K562 (cell line): ENCODE results near the gene MRPL9. TPM values are rescaled to one million over a fixed set of nuclear protein-coding genes. Genes with fewer than 3 reads are reported as not detected.

ENCODE experiments used
- ATAC-seq: fragments of 200-7000 bp; cut with Tn5 transposase; 3 replicates; pipeline ENCODE4 v1.9.1; 2020; ENCODE audit warnings: moderate library complexity
- BruUV-seq: library from RNA; stranded (reverse); fragments of 400-500 nt; replicated peaks from 2 replicates; lab custom pipeline; 2021; lab: Mats Ljungman, UMichigan
- CTCF ChIA-PET: fragments of 300-600 bp; formaldehyde crosslinking; extraction: SDS; loops from one replicate; lab custom pipeline; 2021; ENCODE audit warnings: low intra/inter-chr PET ratio; lab: Yijun Ruan, JAX
- POLR2A ChIA-PET: fragments of 300-600, 350-650 bp; sonication (Branson Sonifier 250); formaldehyde crosslinking; extraction: SDS; loops from one replicate; lab custom pipeline; 2021; ENCODE audit warnings: antibody characterized with exemption, inconsistent platforms; lab: Yijun Ruan, JAX
- DNase-seq, 4 experiments: peaks; one replicate each; pipeline versions ENCODE4 v3.0.0 to v3.0.0-alpha.2; 2011 to 2018; ENCODE audit warnings: low spot score in 3 of 4, mixed read lengths in 3 of 4; ENCODE audit errors: extremely low read depth in 1 of 4
- FAIRE-seq: peaks from 2 replicates; lab custom pipeline; 2011; peaks lifted over from hg19 to GRCh38; lab: Jason Lieb, UNC
- H2AFZ ChIP-seq: 2 replicates; pipeline ENCODE4 v1.6.0; 2011; ENCODE audit warnings: low read depth, low read length, control low read depth, inconsistent platforms
- H3K27ac ChIP-seq: fragments of 200-600 bp; 3 replicates; pipeline ENCODE4 v1.8.0; 2011; ENCODE audit warnings: low read depth, mild to moderate bottlenecking, control low read depth, inconsistent platforms, low read length, moderate library complexity, mixed read lengths; ENCODE audit errors: extremely low read depth
- H3K27me3 ChIP-seq, 2 experiments: fragments of 300-600 bp in 1 of 2; 2 replicates in 1 of 2; 3 replicates in 1 of 2; pipeline versions ENCODE4 v1.6.0 to v1.8.0; 2011; ENCODE audit warnings: inconsistent platforms in 2 of 2, low read length in 2 of 2, mild to moderate bottlenecking in 1 of 2, mixed read lengths in 1 of 2, moderate library complexity in 1 of 2; ENCODE audit not compliant: control insufficient read depth in 2 of 2, insufficient read depth in 2 of 2
- H3K36me3 ChIP-seq: fragments of 300-600 bp; 3 replicates; pipeline ENCODE4 v1.8.0; 2011; ENCODE audit warnings: mild to moderate bottlenecking, low read length, inconsistent platforms; ENCODE audit not compliant: control insufficient read depth, insufficient read depth
- H3K4me1 ChIP-seq, 2 experiments: fragments of 200-600 bp in 1 of 2; replicated peaks in 1 of 2; 2 replicates in 1 of 2; 3 replicates in 1 of 2; pipeline versions ENCODE4 v1.5.1 to v1.8.0; 2011; ENCODE audit warnings: inconsistent platforms in 2 of 2, low read length in 2 of 2, mild to moderate bottlenecking in 1 of 2, mixed read lengths in 1 of 2, moderate library complexity in 1 of 2; ENCODE audit not compliant: control insufficient read depth in 2 of 2, insufficient read depth in 2 of 2
- H3K4me2 ChIP-seq: 2 replicates; pipeline ENCODE4 v1.6.1; 2011; ENCODE audit warnings: low read length, control low read depth, inconsistent platforms, mixed read lengths; ENCODE audit not compliant: insufficient read depth
- H3K4me3 ChIP-seq: fragments of 200-600 bp; sonication (generic), shearing (Covaris generic); 2 replicates; pipeline ENCODE4 v1.5.1; 2016; ENCODE audit warnings: control low read depth, inconsistent platforms
- H3K79me2 ChIP-seq: fragments of 200-600 bp; 3 replicates; pipeline ENCODE4 v1.8.0; 2011; ENCODE audit warnings: low read length, inconsistent platforms; ENCODE audit not compliant: control insufficient read depth, insufficient read depth
- H3K9ac ChIP-seq, 2 experiments: 2 replicates each; pipeline versions ENCODE4 v1.6.0 to v1.6.1; 2011; ENCODE audit warnings: low read depth in 2 of 2, low read length in 2 of 2, control low read depth in 1 of 2, inconsistent platforms in 1 of 2, mild to moderate bottlenecking in 1 of 2, mixed read lengths in 1 of 2; ENCODE audit not compliant: insufficient read depth in 1 of 2
- H3K9me1 ChIP-seq: one replicate; pipeline ENCODE4 v1.6.0; 2011; ENCODE audit warnings: inconsistent platforms, mild to moderate bottlenecking, low read length, moderate library complexity; ENCODE audit not compliant: control insufficient read depth, insufficient read depth
- H3K9me3 ChIP-seq: replicated peaks from 2 replicates; pipeline ENCODE4 v1.5.1; 2011; ENCODE audit warnings: low read depth, low read length, inconsistent platforms; ENCODE audit not compliant: control insufficient read depth, insufficient read depth
- H4K20me1 ChIP-seq: replicated peaks from 2 replicates; pipeline ENCODE4 v1.6.1; 2011; ENCODE audit warnings: low read length, inconsistent platforms, mixed read lengths; ENCODE audit not compliant: control insufficient read depth, insufficient read depth
- SIX5 ChIP-seq, 2 experiments: IDR thresholded peaks; 2 replicates each; pipeline ENCODE4 v1.6.1; 2011; ENCODE audit warnings: low read length in 2 of 2, borderline replicate concordance in 1 of 2, low read depth in 1 of 2, mild to moderate bottlenecking in 1 of 2, moderate library complexity in 1 of 2; ENCODE audit not compliant: insufficient read depth in 1 of 2
- TEAD2 ChIP-seq: fragments of 450-650 bp; IDR thresholded peaks from 2 replicates; pipeline ENCODE4 v1.6.1; 2016; ENCODE audit warnings: missing genetic modification characterization, control low read depth, missing compliant biosample characterization
- WGBS: fragments of 100-300 bp; shearing (Covaris generic); methylation state at CpG from one replicate; pipeline ENCODE4 v1.1.6; 2016; ENCODE audit warnings: low coverage, mixed read lengths; ENCODE audit not compliant: insufficient coverage; ENCODE audit errors: missing lambda C conversion rate; 5-methylcytosine and 5-hydroxymethylcytosine counted together
- in situ Hi-C: fragments of 300-500 bp; cut with MboI; formaldehyde crosslinking; loops from 4 replicates; pipeline ENCODE4 v1.15.0; 2018; ENCODE audit warnings: inconsistent platforms, mixed read lengths
- intact Hi-C: fragments of 100-400 bp; cut with micrococcal nuclease; formaldehyde crosslinking; loops from 2 replicates; pipeline ENCODE4 v1.14.2; 2022
- polyA plus RNA-seq, 8 experiments: library from polyadenylated mRNA; depleted of rRNA in 4 of 8; stranded (reverse) in 5 of 8; unstranded in 3 of 8; fragments of >200 nt; fragmentation: Nextera tagmentation in 2 of 8; fragmentation: Illumina TruSeq in 1 of 8; extraction: Ambion mirVana in 2 of 8; extraction: Trizol in 1 of 8; gene quantifications; 2 replicates each; pipeline versions ENCODE4 v1.2.1 to v1.2.3, GENCODE V29; 2011 to 2014; ENCODE audit warnings: inconsistent platforms in 1 of 8, missing spikeins in 1 of 8
- total RNA-seq, 7 experiments: library from RNA; depleted of rRNA in 6 of 7; stranded (reverse); fragments of >200 nt in 6 of 7; fragmentation: Illumina TruSeq in 2 of 7; extraction: Trizol in 2 of 7; gene quantifications; 2 replicates each; pipeline versions ENCODE4 v1.2.1 to v1.2.3, GENCODE V29; 2011 to 2021; ENCODE audit warnings: low replicate concordance in 1 of 7
- TF ChIP-seq, protein P1 (sequence below), 2 experiments: fragments of 450-650 bp in 1 of 2; sonication (generic) in 1 of 2; formaldehyde crosslinking in 1 of 2; IDR thresholded peaks; 2 replicates each; pipeline versions ENCODE4 v1.7.1 to v1.9.0; 2016 to 2022; ENCODE audit warnings: inconsistent platforms in 1 of 2, mild to moderate bottlenecking in 1 of 2, missing genetic modification reagents in 1 of 2

The MRPL9 gene
- total and polyA plus RNA-seq, 9 of the 15 experiments (the other 6 are each of a cell fraction or from before 2014, with no cell fraction given) = 38.0 to 162 (median 111) TPM

DNA sequence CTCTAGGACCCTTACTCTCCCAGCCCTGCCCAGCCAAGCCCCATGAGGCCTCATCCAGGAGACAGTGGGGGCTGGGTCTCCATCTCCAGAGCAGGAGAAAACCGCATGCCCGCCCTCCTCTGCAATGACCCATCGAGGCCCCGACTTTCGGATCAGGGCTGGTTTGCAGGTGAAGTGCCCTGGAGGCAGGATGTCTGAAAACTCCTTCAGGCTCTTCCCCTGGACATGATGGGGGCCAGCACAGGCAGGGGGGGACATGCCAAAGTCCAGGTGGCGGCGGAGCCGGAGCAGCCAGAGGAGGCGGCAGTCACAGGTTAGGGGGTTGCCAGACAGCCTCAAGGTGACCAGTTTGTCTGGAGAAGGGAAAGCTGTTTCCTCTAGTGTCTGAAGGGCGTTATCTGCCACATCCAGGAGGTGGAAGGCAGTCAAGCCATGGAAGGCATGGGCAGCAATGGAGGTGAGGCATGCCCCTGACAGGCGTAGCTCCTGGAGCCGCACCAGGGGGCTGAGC is 38.1 kb upstream of the MRPL9 start:
- CTCF ChIA-PET = no interaction called here
- TF ChIP-seq, protein P1, sequence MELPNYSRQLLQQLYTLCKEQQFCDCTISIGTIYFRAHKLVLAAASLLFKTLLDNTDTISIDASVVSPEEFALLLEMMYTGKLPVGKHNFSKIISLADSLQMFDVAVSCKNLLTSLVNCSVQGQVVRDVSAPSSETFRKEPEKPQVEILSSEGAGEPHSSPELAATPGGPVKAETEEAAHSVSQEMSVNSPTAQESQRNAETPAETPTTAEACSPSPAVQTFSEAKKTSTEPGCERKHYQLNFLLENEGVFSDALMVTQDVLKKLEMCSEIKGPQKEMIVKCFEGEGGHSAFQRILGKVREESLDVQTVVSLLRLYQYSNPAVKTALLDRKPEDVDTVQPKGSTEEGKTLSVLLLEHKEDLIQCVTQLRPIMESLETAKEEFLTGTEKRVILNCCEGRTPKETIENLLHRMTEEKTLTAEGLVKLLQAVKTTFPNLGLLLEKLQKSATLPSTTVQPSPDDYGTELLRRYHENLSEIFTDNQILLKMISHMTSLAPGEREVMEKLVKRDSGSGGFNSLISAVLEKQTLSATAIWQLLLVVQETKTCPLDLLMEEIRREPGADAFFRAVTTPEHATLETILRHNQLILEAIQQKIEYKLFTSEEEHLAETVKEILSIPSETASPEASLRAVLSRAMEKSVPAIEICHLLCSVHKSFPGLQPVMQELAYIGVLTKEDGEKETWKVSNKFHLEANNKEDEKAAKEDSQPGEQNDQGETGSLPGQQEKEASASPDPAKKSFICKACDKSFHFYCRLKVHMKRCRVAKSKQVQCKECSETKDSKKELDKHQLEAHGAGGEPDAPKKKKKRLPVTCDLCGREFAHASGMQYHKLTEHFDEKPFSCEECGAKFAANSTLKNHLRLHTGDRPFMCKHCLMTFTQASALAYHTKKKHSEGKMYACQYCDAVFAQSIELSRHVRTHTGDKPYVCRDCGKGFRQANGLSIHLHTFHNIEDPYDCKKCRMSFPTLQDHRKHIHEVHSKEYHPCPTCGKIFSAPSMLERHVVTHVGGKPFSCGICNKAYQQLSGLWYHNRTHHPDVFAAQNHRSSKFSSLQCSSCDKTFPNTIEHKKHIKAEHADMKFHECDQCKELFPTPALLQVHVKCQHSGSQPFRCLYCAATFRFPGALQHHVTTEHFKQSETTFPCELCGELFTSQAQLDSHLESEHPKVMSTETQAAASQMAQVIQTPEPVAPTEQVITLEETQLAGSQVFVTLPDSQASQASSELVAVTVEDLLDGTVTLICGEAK (IDR thresholded peaks at IDR 0.05) = no peak
- TF ChIP-seq, protein P1 (CRISPR knock-in tag; IDR thresholded peaks at IDR 0.05) = no peak
- TF ChIP-seq TEAD2 (no peak), SIX5 (IDR thresholded peaks at IDR 0.05; ENCODE audit: borderline replicate concordance in 1 of 2, insufficient read depth in 1 of 2, low read depth in 1 of 2, low read length in 2 of 2) (no peak)

More for the DNA sequence above, 38.1 kb upstream of the MRPL9 start:
- Histone ChIP-seq H3K36me3 (no peaks in the 10 kb centered on the region), H3K9me1 (no peaks in the 10 kb centered on the region), H3K27me3 (peaks cover 49 to 80% of the 10 kb centered on the region in 2 experiments), H3K4me3 (no peak overlapping the region), H3K9me3 (no peaks in the 10 kb centered on the region), H3K79me2 (no peaks in the 10 kb centered on the region), H2AFZ (no peak overlapping the region), H3K27ac (no peak overlapping the region), H3K4me1 (peaks cover 0 to 8% of the 10 kb centered on the region in 2 experiments; a peak in 1 of 5 replicates), H3K4me2 (no peak overlapping the region), H3K9ac (no peak overlapping the region), H4K20me1 (peaks cover 19% of the 10 kb centered on the region)
- POLR2A ChIA-PET = interaction anchor here (0.6 to 1.8 kb wide), 3 partner anchors 11 to 60 kb away, joined by 4 to 9 read pairs (median 5); partner anchors contain the start of gene TDRKH
- intact Hi-C loops = no loop called here
- in situ Hi-C loops = no loop called here
- FAIRE-seq (no peak), ATAC-seq (no peak), DNase-seq (no peak)
- 15% methylated on average over 10 of the region's 12 CpGs for WGBS
- no TSS peak for BruUV-seq
